GM06990 (cell line): ENCODE results near the gene B3GALT5.

Experiments
- DNase-seq: peaks from one replicate; pipeline ENCODE4 v3.0.0-alpha.2; 2011; ENCODE audit not compliant: insufficient read length; ENCODE audit errors: extremely low read depth
- H3K27me3 ChIP-seq: replicated peaks from 2 replicates; pipeline ENCODE4 v1.6.0; 2011; ENCODE audit warnings: low read length; ENCODE audit not compliant: control insufficient read depth, insufficient read depth
- H3K36me3 ChIP-seq: 2 replicates; pipeline ENCODE4 v1.5.1; 2011; ENCODE audit warnings: low read length; ENCODE audit not compliant: control insufficient read depth, insufficient read depth
- H3K4me3 ChIP-seq: replicated peaks from 2 replicates; pipeline ENCODE4 v1.5.1; 2011; ENCODE audit warnings: low read depth, mild to moderate bottlenecking, control low read depth, low read length
- TF ChIP-seq, protein P1 (sequence below): IDR thresholded peaks from 2 replicates; pipeline ENCODE4 v1.5.1; 2011; ENCODE audit warnings: low read length, control low read depth, mild to moderate bottlenecking, inconsistent platforms; ENCODE audit not compliant: insufficient read depth, poor library complexity, severe bottlenecking

Gene B3GALT5

DNA sequence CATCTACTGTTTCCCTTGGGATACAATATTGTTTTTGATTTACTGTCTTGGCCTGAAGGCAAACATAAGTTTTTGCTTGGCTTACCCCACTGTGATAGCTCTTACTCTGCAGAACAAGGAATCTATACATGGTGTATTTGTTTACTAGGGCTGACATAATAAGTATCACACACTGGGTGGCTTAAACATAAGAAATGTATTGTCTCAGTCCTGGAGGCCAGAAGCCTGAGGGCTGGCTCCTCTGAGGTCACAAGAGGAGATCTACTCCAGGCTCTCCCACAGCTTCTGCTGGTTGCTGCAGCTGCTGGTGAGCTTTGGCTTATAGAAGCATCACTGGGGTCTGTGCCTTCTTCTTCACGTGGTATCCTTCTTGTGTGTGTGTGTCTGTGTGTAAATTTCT is 101.6 kb downstream of the B3GALT5 start:
- DNase-seq = no peak
- TF ChIP-seq, protein P1, sequence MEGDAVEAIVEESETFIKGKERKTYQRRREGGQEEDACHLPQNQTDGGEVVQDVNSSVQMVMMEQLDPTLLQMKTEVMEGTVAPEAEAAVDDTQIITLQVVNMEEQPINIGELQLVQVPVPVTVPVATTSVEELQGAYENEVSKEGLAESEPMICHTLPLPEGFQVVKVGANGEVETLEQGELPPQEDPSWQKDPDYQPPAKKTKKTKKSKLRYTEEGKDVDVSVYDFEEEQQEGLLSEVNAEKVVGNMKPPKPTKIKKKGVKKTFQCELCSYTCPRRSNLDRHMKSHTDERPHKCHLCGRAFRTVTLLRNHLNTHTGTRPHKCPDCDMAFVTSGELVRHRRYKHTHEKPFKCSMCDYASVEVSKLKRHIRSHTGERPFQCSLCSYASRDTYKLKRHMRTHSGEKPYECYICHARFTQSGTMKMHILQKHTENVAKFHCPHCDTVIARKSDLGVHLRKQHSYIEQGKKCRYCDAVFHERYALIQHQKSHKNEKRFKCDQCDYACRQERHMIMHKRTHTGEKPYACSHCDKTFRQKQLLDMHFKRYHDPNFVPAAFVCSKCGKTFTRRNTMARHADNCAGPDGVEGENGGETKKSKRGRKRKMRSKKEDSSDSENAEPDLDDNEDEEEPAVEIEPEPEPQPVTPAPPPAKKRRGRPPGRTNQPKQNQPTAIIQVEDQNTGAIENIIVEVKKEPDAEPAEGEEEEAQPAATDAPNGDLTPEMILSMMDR = no peak
- H3K27me3 ChIP-seq = no peaks in the 10 kb centered on the region
- no peaks in the 10 kb centered on the region for H3K36me3 ChIP-seq
- no peak overlapping the region for H3K4me3 ChIP-seq

DNA sequence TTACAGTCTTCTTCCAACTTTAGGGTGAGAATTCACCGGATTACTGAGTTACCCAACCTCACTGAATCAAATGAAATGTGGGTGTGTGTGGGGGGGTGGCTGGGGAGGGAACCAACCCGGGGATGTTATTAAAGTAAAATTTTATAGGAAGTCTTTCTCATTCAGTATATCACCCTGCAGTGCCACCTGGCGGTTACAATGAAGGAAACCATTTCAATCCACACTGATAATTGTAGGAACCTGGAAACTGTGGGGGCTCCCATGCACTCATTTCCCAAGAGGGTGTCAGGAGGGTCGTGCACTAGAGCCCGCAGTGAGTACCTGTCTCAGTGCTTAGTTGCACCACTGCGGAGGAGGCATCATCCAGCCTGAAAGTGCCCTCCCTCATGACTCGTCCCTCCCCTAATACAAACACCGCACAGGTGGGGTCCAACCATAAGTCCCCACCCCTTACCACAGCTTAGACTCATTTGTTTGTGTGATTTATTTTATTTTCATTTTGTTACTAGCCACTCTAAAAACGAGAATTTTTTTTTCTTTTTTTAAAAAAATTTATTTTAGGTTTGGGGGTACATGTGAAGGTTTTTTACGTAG is 103.2 kb downstream of the B3GALT5 start:
- H3K27me3 ChIP-seq = no peaks in the 10 kb centered on the region
- TF ChIP-seq, protein P1 = peak; percentile 50
- H3K4me3 ChIP-seq = no peak overlapping the region
- no peak for DNase-seq
- H3K36me3 ChIP-seq = no peaks in the 10 kb centered on the region

DNA sequence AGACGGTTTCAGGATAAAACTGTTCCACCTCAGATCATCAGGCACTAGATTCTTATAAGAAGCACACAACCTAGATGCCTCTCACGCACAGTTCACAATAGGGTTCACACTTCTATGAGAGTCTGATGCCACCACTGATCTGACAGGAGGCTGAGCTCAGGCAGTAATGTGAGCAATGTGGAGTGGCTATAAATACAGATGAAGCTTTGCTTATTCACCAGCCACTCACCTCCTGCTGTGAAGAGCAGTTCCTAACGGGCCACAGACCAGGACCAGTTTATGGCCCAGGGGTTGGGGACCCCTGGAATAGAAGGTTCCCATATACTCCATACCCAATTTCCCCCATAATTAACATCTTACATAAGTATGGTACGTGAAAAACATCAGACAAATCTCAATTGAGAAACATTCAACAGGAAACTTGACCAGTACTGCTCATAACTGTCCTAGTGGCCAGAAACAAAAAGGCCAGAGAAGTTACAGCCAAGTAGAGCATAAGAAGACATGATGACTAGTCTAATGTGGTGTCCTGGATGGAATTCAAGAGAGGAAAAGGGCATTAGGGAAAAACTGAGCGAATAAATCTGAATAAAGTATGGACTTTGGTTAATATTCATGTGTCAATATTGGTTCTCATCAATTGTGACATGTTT is 107.5 kb downstream of the B3GALT5 start:
- no peak overlapping the region for H3K4me3 ChIP-seq
- no peaks in the 10 kb centered on the region for H3K27me3 ChIP-seq
- no peaks in the 10 kb centered on the region for H3K36me3 ChIP-seq
- no peak for DNase-seq
- TF ChIP-seq, protein P1 = no peak

DNA sequence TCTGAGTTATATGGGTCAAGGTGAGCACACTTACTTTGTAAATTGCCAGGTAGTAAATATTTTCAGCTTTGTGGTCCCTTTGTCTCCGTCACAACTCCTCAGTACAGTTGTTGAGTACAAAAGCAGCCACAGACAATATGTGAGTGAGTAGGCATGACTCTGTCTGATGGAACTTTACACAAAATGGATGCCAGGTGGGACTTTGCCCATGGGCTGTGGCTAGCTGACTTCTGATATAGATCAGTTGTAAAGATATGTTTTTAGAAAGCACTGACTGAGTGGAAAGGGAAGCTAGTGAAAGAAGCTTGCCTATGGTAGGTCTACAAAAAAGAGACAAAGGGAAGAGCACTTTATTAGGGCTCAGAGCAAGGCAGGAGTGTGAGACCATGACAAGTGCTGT is 109.1 kb downstream of the B3GALT5 start:
- Histone ChIP-seq H3K4me3 (no peak overlapping the region), H3K27me3 (no peaks in the 10 kb centered on the region), H3K36me3 (no peaks in the 10 kb centered on the region)
- no peak for DNase-seq
- TF ChIP-seq, protein P1 = no peak
